DND-41 (cell line): ENCODE results near the gene ME2.

Source experiments
- CTCF ChIP-seq: IDR thresholded peaks from 2 replicates; pipeline ENCODE4 v1.5.1; 2012; ENCODE audit warnings: borderline replicate concordance, low read length, moderate library complexity, mild to moderate bottlenecking; ENCODE audit not compliant: poor library complexity, severe bottlenecking; ENCODE audit errors: extremely low read depth
- EZH2 ChIP-seq: IDR thresholded peaks from 3 replicates; pipeline ENCODE4 v1.6.1; 2012; ENCODE audit warnings: borderline replicate concordance, low read depth, mild to moderate bottlenecking, moderate library complexity, low read length, inconsistent platforms; ENCODE audit not compliant: severe bottlenecking

DNA sequence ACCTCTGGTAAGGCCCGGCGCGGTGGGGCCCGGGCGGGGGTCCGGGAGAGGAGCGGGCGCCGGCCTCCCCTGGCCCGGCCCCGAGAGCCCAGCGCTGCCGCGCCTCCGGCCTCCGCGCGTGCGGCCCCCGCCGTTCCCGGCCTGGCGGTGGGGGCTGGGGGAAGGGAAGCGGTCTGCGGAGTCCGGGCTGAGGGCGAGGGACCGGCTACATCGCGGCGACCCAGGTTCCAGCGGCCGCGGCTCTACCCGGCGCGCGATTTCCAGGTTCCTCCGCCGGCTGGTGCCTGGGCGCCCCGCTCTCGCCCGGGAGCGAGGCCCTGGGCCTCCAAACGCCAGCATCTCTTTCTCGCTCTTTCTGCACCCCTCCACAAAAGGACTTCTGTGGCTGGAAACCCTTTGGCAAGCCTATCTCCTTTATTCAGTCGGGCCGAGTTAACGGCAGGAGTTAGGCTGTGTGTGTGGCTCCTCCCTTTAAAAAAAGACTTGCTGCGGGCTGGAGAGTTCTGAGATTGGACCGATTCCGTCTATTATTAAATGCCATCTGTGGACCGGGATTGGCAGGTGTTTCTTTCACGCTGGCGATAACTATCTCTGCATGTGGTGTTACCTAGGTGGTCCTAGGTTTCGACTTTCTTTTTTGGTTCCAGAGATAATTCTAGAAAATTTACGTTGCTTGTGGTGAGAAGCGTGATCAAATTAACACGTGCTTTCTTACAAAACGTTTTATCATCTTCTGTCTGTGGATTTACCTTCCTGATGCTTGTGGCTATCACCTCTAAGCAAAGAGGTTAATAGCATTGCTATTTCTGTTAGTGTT, 592 bp downstream of the ME2 start:
- TF ChIP-seq CTCF = no peak
- TF ChIP-seq EZH2 = no peak
